GM23338 (cell line): ENCODE results near the gene RBCK1. TPM values are rescaled to one million over a fixed set of nuclear protein-coding genes. Genes with fewer than 3 reads are reported as not detected.

Experiments used
- ATAC-seq: fragments of 200-7000 bp; cut with Tn5 transposase; 3 replicates; pipeline ENCODE4 v1.9.1; 2020
- DNase-seq: peaks from one replicate; pipeline ENCODE4 v3.0.0-alpha.2; 2015; ENCODE audit warnings: low spot score
- H2AFZ ChIP-seq: fragments of 200-600 bp; sonication (generic); 2 replicates; pipeline ENCODE4 v1.8.0; 2016; ENCODE audit warnings: antibody characterized with exemption, mild to moderate bottlenecking, moderate library complexity
- H3F3A ChIP-seq: fragments of 200-600 bp; sonication (generic); replicated peaks from 2 replicates; pipeline ENCODE4 v1.8.0; 2017; ENCODE audit warnings: antibody characterized with exemption, mixed run types, low read depth
- H3K27ac ChIP-seq: fragments of 200-600 bp; sonication (generic); 2 replicates; pipeline ENCODE4 v1.6.1; 2016; ENCODE audit warnings: low read depth
- H3K27me3 ChIP-seq: fragments of 200-600 bp; sonication (generic); 2 replicates; pipeline ENCODE4 v1.8.0; 2016; ENCODE audit warnings: mild to moderate bottlenecking, mixed run types, moderate library complexity; ENCODE audit not compliant: insufficient read depth
- H3K36me3 ChIP-seq: fragments of 200-600 bp; sonication (generic); 2 replicates; pipeline ENCODE4 v1.8.0; 2016; ENCODE audit warnings: mild to moderate bottlenecking; ENCODE audit not compliant: insufficient read depth
- H3K4me1 ChIP-seq: fragments of 200-600 bp; sonication (generic); 2 replicates; pipeline ENCODE4 v1.8.0; 2016; ENCODE audit warnings: mild to moderate bottlenecking, moderate library complexity; ENCODE audit not compliant: insufficient read depth
- H3K4me2 ChIP-seq: fragments of 200-600 bp; sonication (generic); 2 replicates; pipeline ENCODE4 v1.7.1; 2017; ENCODE audit warnings: mixed run types
- H3K4me3 ChIP-seq: fragments of 200-600 bp; sonication (generic); 2 replicates; pipeline ENCODE4 v1.6.1; 2016; ENCODE audit warnings: mixed run types
- H3K79me2 ChIP-seq: fragments of 200-600 bp; sonication (generic); replicated peaks from 2 replicates; pipeline ENCODE4 v1.8.0; 2017; ENCODE audit warnings: mild to moderate bottlenecking; ENCODE audit not compliant: insufficient read depth
- H3K9me2 ChIP-seq: fragments of 200-600 bp; sonication (generic); 2 replicates; pipeline ENCODE4 v1.8.0; 2017; ENCODE audit not compliant: insufficient read depth
- H4K20me1 ChIP-seq: fragments of 200-600 bp; sonication (generic); replicated peaks from 2 replicates; pipeline ENCODE4 v1.8.0; 2017; ENCODE audit warnings: mild to moderate bottlenecking; ENCODE audit not compliant: insufficient read depth
- H3K27ac Mint-ChIP-seq: 2 replicates; pipeline ENCODE4 v1.8.0; 2020; ENCODE audit warnings: inconsistent platforms, mild to moderate bottlenecking, moderate library complexity, mixed read lengths
- H3K27me3 Mint-ChIP-seq: 3 replicates; pipeline ENCODE4 v1.8.0; 2022; ENCODE audit warnings: low read depth, mild to moderate bottlenecking, moderate library complexity, mixed read lengths, inconsistent platforms; ENCODE audit not compliant: insufficient read depth, poor library complexity
- H3K36me3 Mint-ChIP-seq: 3 replicates; pipeline ENCODE4 v1.8.0; 2021; ENCODE audit warnings: low read depth, mild to moderate bottlenecking, inconsistent platforms, moderate library complexity, mixed read lengths
- H3K4me1 Mint-ChIP-seq: 3 replicates; pipeline ENCODE4 v1.8.0; 2020; ENCODE audit warnings: mild to moderate bottlenecking, inconsistent platforms, mixed read lengths
- H3K4me3 Mint-ChIP-seq: 3 replicates; pipeline ENCODE4 v1.8.0; 2021; ENCODE audit warnings: moderate library complexity, mild to moderate bottlenecking, inconsistent platforms, mixed read lengths
- H3K9me3 Mint-ChIP-seq: 3 replicates; pipeline ENCODE4 v1.8.0; 2020; ENCODE audit warnings: moderate library complexity, mild to moderate bottlenecking, inconsistent platforms, mixed read lengths
- CREB1 ChIP-seq: fragments of 250-450 bp; sonication (Bioruptor Pico); IDR thresholded peaks from 2 replicates; pipeline ENCODE4 v1.5.0; 2020; ENCODE audit warnings: low read depth, mild to moderate bottlenecking, moderate library complexity
- ETS1 ChIP-seq: IDR thresholded peaks from 2 replicates; pipeline ENCODE4 v1.6.1; 2016; ENCODE audit warnings: antibody characterized with exemption
- EZH2phosphoT487 ChIP-seq: fragments of 200-600 bp; sonication (generic); IDR thresholded peaks from one replicate; pipeline ENCODE4 v1.8.1; 2018; ENCODE audit warnings: antibody characterized with exemption; ENCODE audit not compliant: unreplicated experiment
- JUNB ChIP-seq: IDR thresholded peaks from one replicate; pipeline ENCODE4 v1.6.1; 2016; ENCODE audit warnings: antibody characterized with exemption; ENCODE audit not compliant: unreplicated experiment
- POLR2AphosphoS5 ChIP-seq: IDR thresholded peaks from 2 replicates; pipeline ENCODE4 v1.6.1; 2016; ENCODE audit warnings: antibody characterized with exemption, low read depth
- ZNF331 ChIP-seq: fragments of 250-450 bp; sonication (Bioruptor Pico); IDR thresholded peaks from 2 replicates; pipeline ENCODE4 v1.5.0; 2020; ENCODE audit warnings: low read depth, mild to moderate bottlenecking, moderate library complexity
- polyA plus RNA-seq: library from polyadenylated mRNA; unstranded; fragments of >200 nt; fragmentation: Nextera tagmentation; extraction: Ambion mirVana; gene quantifications from 2 replicates; pipeline ENCODE4 v1.2.1, GENCODE V29; 2016
- total RNA-seq: library from RNA; depleted of rRNA; stranded (reverse); fragments of >200 nt; shearing (Covaris generic); gene quantifications from 2 replicates; pipeline ENCODE4 v1.2.3, GENCODE V29; 2014
- TF ChIP-seq, protein P1 (sequence below): fragments of 250-450 bp; sonication (Bioruptor Pico); IDR thresholded peaks from 2 replicates; pipeline ENCODE4 v1.5.0; 2020; ENCODE audit warnings: mild to moderate bottlenecking, moderate library complexity

RBCK1 gene
- total and polyA plus RNA-seq, 2 experiments from 2014 or later: 52.6 to 56.8 TPM

- TF ChIP-seq, protein P1, sequence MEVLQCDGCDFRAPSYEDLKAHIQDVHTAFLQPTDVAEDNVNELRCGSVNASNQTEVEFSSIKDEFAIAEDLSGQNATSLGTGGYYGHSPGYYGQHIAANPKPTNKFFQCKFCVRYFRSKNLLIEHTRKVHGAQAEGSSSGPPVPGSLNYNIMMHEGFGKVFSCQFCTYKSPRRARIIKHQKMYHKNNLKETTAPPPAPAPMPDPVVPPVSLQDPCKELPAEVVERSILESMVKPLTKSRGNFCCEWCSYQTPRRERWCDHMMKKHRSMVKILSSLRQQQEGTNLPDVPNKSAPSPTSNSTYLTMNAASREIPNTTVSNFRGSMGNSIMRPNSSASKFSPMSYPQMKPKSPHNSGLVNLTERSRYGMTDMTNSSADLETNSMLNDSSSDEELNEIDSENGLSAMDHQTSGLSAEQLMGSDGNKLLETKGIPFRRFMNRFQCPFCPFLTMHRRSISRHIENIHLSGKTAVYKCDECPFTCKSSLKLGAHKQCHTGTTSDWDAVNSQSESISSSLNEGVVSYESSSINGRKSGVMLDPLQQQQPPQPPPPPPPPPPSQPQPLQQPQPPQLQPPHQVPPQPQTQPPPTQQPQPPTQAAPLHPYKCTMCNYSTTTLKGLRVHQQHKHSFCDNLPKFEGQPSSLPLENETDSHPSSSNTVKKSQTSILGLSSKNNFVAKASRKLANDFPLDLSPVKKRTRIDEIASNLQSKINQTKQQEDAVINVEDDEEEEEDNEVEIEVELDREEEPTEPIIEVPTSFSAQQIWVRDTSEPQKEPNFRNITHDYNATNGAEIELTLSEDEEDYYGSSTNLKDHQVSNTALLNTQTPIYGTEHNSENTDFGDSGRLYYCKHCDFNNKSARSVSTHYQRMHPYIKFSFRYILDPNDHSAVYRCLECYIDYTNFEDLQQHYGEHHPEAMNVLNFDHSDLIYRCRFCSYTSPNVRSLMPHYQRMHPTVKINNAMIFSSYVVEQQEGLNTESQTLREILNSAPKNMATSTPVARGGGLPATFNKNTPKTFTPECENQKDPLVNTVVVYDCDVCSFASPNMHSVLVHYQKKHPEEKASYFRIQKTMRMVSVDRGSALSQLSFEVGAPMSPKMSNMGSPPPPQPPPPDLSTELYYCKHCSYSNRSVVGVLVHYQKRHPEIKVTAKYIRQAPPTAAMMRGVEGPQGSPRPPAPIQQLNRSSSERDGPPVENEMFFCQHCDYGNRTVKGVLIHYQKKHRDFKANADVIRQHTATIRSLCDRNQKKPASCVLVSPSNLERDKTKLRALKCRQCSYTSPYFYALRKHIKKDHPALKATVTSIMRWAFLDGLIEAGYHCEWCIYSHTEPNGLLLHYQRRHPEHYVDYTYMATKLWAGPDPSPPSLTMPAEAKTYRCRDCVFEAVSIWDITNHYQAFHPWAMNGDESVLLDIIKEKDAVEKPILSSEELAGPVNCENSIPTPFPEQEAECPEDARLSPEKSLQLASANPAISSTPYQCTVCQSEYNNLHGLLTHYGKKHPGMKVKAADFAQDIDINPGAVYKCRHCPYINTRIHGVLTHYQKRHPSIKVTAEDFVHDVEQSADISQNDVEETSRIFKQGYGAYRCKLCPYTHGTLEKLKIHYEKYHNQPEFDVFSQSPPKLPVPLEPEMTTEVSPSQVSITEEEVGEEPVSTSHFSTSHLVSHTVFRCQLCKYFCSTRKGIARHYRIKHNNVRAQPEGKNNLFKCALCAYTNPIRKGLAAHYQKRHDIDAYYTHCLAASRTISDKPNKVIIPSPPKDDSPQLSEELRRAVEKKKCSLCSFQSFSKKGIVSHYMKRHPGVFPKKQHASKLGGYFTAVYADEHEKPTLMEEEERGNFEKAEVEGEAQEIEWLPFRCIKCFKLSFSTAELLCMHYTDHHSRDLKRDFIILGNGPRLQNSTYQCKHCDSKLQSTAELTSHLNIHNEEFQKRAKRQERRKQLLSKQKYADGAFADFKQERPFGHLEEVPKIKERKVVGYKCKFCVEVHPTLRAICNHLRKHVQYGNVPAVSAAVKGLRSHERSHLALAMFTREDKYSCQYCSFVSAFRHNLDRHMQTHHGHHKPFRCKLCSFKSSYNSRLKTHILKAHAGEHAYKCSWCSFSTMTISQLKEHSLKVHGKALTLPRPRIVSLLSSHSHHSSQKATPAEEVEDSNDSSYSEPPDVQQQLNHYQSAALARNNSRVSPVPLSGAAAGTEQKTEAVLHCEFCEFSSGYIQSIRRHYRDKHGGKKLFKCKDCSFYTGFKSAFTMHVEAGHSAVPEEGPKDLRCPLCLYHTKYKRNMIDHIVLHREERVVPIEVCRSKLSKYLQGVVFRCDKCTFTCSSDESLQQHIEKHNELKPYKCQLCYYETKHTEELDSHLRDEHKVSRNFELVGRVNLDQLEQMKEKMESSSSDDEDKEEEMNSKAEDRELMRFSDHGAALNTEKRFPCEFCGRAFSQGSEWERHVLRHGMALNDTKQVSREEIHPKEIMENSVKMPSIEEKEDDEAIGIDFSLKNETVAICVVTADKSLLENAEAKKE (CRISPR knock-in tag): no peak
- no peak for TF ChIP-seq ETS1
- no peak for TF ChIP-seq EZH2phosphoT487
- no peak for TF ChIP-seq JUNB
- TF ChIP-seq POLR2AphosphoS5: no peak
- TF ChIP-seq CREB1 (CRISPR knock-in tag): no peak
Observed at GRCh38 chr20:370151-370600, 37.9 kb upstream of the RBCK1 start (continued).

DNA sequence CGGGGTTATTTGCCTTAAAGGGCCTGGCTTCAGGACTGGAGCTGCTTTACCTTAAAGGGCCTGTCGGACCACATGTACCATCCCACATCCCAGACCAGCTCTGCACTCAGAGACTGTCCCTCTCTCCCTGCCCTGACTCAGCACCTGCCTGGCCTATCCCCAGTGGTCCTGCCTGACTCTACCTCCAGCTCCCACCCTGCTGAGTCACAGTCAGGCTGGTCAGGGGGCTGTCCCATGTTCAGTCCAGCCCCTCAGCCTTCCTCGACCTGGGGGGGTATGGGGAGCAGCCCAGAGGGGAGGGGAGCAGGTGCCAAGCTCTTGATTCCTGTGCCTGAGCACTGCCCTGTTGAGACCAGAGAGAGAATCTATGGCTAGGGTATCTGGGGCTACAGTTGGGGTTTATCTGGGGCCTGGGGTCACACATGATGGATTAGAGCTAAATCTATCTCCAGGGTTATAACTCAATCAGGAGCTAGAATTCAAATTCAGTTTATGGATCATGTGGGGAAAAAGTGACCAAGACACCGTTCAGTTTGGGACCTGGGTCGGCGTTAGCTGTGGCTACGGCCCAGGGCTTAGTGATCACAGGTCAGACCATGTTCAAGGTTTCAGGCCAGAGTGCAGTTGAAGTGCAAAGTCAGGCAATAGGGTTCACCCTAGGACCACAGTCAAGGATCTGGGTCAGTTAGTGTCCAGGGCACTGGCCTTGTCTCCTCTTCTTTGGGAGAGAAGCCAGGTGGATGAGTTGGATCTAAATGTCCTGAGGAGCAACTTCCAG lies 36.9 kb upstream of the RBCK1 start:
- no peak for TF ChIP-seq ZNF331 (CRISPR knock-in tag)
- Histone ChIP-seq H3F3A (no peaks in the 10 kb centered on the region), H3K4me2 (no peak overlapping the region), H4K20me1 (no peaks in the 10 kb centered on the region), H3K27me3 (no peaks in the 10 kb centered on the region), H3K4me1 (no peaks in the 10 kb centered on the region; the same call in 1 of the 2 replicates), H2AFZ (peak overlapping the region; percentile 96), H3K36me3 (no peaks in the 10 kb centered on the region), H3K4me3 (no peak overlapping the region), H3K27ac (no peak overlapping the region), H3K9me2 (no peaks in the 10 kb centered on the region), H3K79me2 (no peaks in the 10 kb centered on the region)
- peak overlapping the region; percentile 63; the same call in 1 of the 2 replicates for H3K27ac Mint-ChIP-seq
- no peak for DNase-seq
- H3K9me3 Mint-ChIP-seq: no peaks in the 10 kb centered on the region; the same call in 2 of the 3 replicates
- peaks cover 20% of the 10 kb centered on the region for H3K4me1 Mint-ChIP-seq
- H3K4me3 Mint-ChIP-seq: no peak overlapping the region
- ATAC-seq: no peak
- H3K36me3 Mint-ChIP-seq: no peaks in the 10 kb centered on the region
- H3K27me3 Mint-ChIP-seq: peaks cover 11% of the 10 kb centered on the region
